GM18873 (cell line): ENCODE results near the gene BCL2A1.

Experiments
- ATAC-seq: cut with Tn5 transposase; IDR thresholded peaks from one replicate; pipeline ENCODE4 v1.9.1; 2021; ENCODE audit warnings: mild to moderate bottlenecking, moderate library complexity, moderate number of reproducible peaks; ENCODE audit not compliant: unreplicated experiment, low FRiP score

Gene BCL2A1

GRCh38 chr15:79990280-79990996 is 19.4 kb upstream of the BCL2A1 start:
- no peak for ATAC-seq

GRCh38 chr15:79989682-79990081 is 18.7 kb upstream of the BCL2A1 start:
- ATAC-seq = no peak

- ATAC-seq = no peak
Measured at GRCh38 chr15:79989183-79989582, 18.2 kb upstream of the BCL2A1 start.

- ATAC-seq = no peak
Measured at GRCh38 chr15:79988448-79989117, 17.6 kb upstream of the BCL2A1 start.

- ATAC-seq = no peak
Measured at GRCh38 chr15:79987969-79988368, 17.0 kb upstream of the BCL2A1 start.

- ATAC-seq = no peak
Measured at GRCh38 chr15:79987569-79987955, 16.6 kb upstream of the BCL2A1 start.

- ATAC-seq = no peak
Measured at GRCh38 chr15:79981831-79982455, 10.9 kb upstream of the BCL2A1 start.

GRCh38 chr15:79978655-79979514 is 7.9 kb upstream of the BCL2A1 start:
- peak; percentile 55 for ATAC-seq

- no peak for ATAC-seq
Measured at GRCh38 chr15:79978260-79978654, 7.3 kb upstream of the BCL2A1 start.

GRCh38 chr15:79977431-79978054 is 6.5 kb upstream of the BCL2A1 start:
- peak; percentile 34 for ATAC-seq

- ATAC-seq = no peak
Measured at GRCh38 chr15:79973456-79974195, 2.6 kb upstream of the BCL2A1 start.

- no peak for ATAC-seq
Measured at GRCh38 chr15:79972863-79973262, 1.9 kb upstream of the BCL2A1 start.

GRCh38 chr15:79970181-79970580 is 815 bp downstream of the BCL2A1 start:
- no peak for ATAC-seq

- ATAC-seq = no peak
Measured at GRCh38 chr15:79969146-79969545, 1.9 kb downstream of the BCL2A1 start.

GRCh38 chr15:79967298-79968182 is 3.5 kb downstream of the BCL2A1 start:
- no peak for ATAC-seq

GRCh38 chr15:79966634-79967297 is 4.2 kb downstream of the BCL2A1 start:
- ATAC-seq = no peak

GRCh38 chr15:79965846-79966630 is 5.0 kb downstream of the BCL2A1 start:
- ATAC-seq = no peak
